Sigmoid colon (tissue), 7 donors: Measurements from ENCODE around the gene ITPR2. TPM values are rescaled to one million over a fixed set of nuclear protein-coding genes. Genes with fewer than 3 reads are reported as not detected.
"Not testable (repeated sequence)": the region's sequence is repeated elsewhere in the genome, so short reads cannot be mapped to it uniquely, and the experiment has no call there.

Experiments used
- DNase-seq: peaks from one replicate; pipeline ENCODE4 v3.0.0-alpha.2; 2019
- H3K27ac ChIP-seq, 4 donors: fragments of 200-600 bp; sonication (generic); one replicate each; pipeline ENCODE4 v1.5.1; 2016 to 2019; ENCODE audit warnings: mild to moderate bottlenecking in 1 of 4
- H3K27me3 ChIP-seq, 3 donors: fragments of 200-600 bp; sonication (generic); one replicate each; pipeline ENCODE4 v1.5.1; 2019; ENCODE audit warnings: mild to moderate bottlenecking in 1 of 3
- H3K36me3 ChIP-seq, 4 donors: fragments of 200-600 bp; sonication (generic); one replicate each; pipeline ENCODE4 v1.5.1; 2016 to 2019
- H3K4me1 ChIP-seq, 4 donors: fragments of 200-600 bp; sonication (generic); one replicate each; pipeline ENCODE4 v1.5.1; 2017 to 2019
- H3K4me3 ChIP-seq, 4 donors: fragments of 200-600 bp; sonication (generic); one replicate each; pipeline ENCODE4 v1.5.1; 2017 to 2019; ENCODE audit warnings: mild to moderate bottlenecking in 2 of 4, moderate library complexity in 1 of 4
- H3K9me3 ChIP-seq, 4 donors: fragments of 200-600 bp in 3 of 4; sonication (generic) in 3 of 4; one replicate each; pipeline versions ENCODE4 v1.5.1 to v1.6.1; 2013 to 2019
- EP300 ChIP-seq, 4 donors: sonication (generic); formaldehyde crosslinking; IDR thresholded peaks; one replicate each; pipeline ENCODE4 v1.6.1; 2017; ENCODE audit warnings: antibody characterized with exemption in 4 of 4
- POLR2A ChIP-seq, 2 donors: fragments of 450-650 bp; IDR thresholded peaks; one replicate each; pipeline ENCODE4 v1.6.1; 2016; ENCODE audit warnings: antibody characterized with exemption in 2 of 2, mild to moderate bottlenecking in 2 of 2, moderate library complexity in 2 of 2
- POLR2AphosphoS5 ChIP-seq, 4 donors: sonication (generic); formaldehyde crosslinking; IDR thresholded peaks; one replicate each; pipeline ENCODE4 v1.6.1; 2017; ENCODE audit warnings: antibody characterized with exemption in 4 of 4
- WGBS, 2 donors: extraction: QIAGEN DNeasy Blood & Tissue Kit; methylation state at CpG; one replicate each; pipeline ENCODE4 v1.1.7; 2013; 5-methylcytosine and 5-hydroxymethylcytosine counted together
- intact Hi-C: fragments of 100-400 bp; cut with DNase I; formaldehyde crosslinking; loops from one replicate; pipeline ENCODE4 v1.15.1; 2023
- polyA plus RNA-seq, 3 donors: library from polyadenylated mRNA; stranded (reverse); fragments of 200-250 nt; gene quantifications; one replicate each; pipeline ENCODE4 v1.2.3, GENCODE V29; 2013
- total RNA-seq, 4 donors: library from RNA; depleted of rRNA; stranded (reverse); fragments of >200 nt; gene quantifications; one replicate each; pipeline ENCODE4 v1.1.0, GENCODE V29; 2016
- TF ChIP-seq, protein P1 (sequence below), 4 experiments: fragments of 450-650 bp in 3 of 4; fragments of 200-600 bp in 1 of 4; IDR thresholded peaks; one replicate each; pipeline ENCODE4 v1.5.1; 2016 to 2019; ENCODE audit warnings: antibody characterized with exemption in 4 of 4, mild to moderate bottlenecking in 3 of 4, moderate library complexity in 2 of 4
- donor health status: healthy with polysubstance abuse.
- donor health status: Bipolar disorder and iron deficiency.
- donor health status: healthy.

Gene ITPR2
- total and polyA plus RNA-seq, 7 donors, result 1.4 to 78.1 (median 58.9) TPM

- no peak overlapping the region for H3K4me3 ChIP-seq
- TF ChIP-seq POLR2AphosphoS5 (IDR thresholded peaks at IDR 0.05) (no peak), EP300 (IDR thresholded peaks at IDR 0.05) (no peak), POLR2A (IDR thresholded peaks at IDR 0.05) (no peak)
- TF ChIP-seq, protein P1, sequence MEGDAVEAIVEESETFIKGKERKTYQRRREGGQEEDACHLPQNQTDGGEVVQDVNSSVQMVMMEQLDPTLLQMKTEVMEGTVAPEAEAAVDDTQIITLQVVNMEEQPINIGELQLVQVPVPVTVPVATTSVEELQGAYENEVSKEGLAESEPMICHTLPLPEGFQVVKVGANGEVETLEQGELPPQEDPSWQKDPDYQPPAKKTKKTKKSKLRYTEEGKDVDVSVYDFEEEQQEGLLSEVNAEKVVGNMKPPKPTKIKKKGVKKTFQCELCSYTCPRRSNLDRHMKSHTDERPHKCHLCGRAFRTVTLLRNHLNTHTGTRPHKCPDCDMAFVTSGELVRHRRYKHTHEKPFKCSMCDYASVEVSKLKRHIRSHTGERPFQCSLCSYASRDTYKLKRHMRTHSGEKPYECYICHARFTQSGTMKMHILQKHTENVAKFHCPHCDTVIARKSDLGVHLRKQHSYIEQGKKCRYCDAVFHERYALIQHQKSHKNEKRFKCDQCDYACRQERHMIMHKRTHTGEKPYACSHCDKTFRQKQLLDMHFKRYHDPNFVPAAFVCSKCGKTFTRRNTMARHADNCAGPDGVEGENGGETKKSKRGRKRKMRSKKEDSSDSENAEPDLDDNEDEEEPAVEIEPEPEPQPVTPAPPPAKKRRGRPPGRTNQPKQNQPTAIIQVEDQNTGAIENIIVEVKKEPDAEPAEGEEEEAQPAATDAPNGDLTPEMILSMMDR (IDR thresholded peaks at IDR 0.05), result no peak
- peaks cover 0 to 45% (median 8%) of the 10 kb centered on the region in 4 donors for H3K4me1 ChIP-seq
- DNase-seq, result no peak
- H3K27me3 ChIP-seq, result no peaks in the 10 kb centered on the region
- 91 to 93% methylated on average over 7 of the region's 7 CpGs for WGBS, 2 donors
- H3K27ac ChIP-seq, result peak overlapping the region in 1 of 4 donors; percentile 4
- intact Hi-C loops, result no loop called here
- H3K9me3 ChIP-seq, result no peaks in the 10 kb centered on the region
- H3K36me3 ChIP-seq, result no peaks in the 10 kb centered on the region
These were observed 102.3 kb downstream of the ITPR2 start for GRCh38 chr12:26730481-26731350.

DNA sequence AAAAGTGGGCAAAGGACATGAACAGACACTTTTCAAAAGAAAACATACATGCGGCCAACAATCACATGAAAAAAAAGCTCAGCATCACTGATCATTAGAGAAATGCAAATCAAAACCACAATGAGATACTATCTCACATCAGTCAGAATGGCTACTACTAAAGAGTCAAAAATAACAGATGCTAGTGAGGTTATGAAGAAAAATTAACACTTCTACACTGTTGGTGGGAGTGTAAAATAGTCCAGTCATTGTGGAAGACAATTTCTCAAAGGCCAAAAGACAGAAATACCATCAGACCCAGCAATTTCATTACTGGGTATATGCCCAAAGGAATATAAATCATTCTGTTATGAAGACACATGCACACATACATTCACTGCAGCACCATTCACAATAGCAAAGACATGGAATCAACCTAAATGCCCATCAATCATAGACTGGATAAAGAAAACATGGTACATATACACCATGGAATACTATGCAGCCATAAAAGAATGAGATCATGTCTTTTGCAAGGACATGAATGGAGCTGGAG is 103.8 kb downstream of the ITPR2 start:
- not testable (repeated sequence) for H3K9me3 ChIP-seq

GRCh38 chr12:26728205-26729050 is 104.6 kb downstream of the ITPR2 start:
- TF ChIP-seq EP300 (IDR thresholded peaks at IDR 0.05) (no peak), POLR2AphosphoS5 (IDR thresholded peaks at IDR 0.05) (no peak), POLR2A (IDR thresholded peaks at IDR 0.05) (no peak)
- TF ChIP-seq, protein P1 (IDR thresholded peaks at IDR 0.05), result no peak
- Histone ChIP-seq H3K27ac (peak overlapping the region in 1 of 4 donors; percentile 10), H3K36me3 (no peaks in the 10 kb centered on the region), H3K9me3 (no peaks in the 10 kb centered on the region), H3K27me3 (no peaks in the 10 kb centered on the region), H3K4me1 (peaks cover 0 to 49% (median 14%) of the 10 kb centered on the region in 4 donors), H3K4me3 (no peak overlapping the region)
- WGBS, 2 donors, result 61 to 72% methylated on average over 5 of the region's 5 CpGs
- DNase-seq, result no peak
- intact Hi-C loops, result no loop called here

More for the DNA sequence above, 103.8 kb downstream of the ITPR2 start:
- DNase-seq, intact Hi-C loops, H3K4me3 ChIP-seq, H3K27ac ChIP-seq, H3K27me3 ChIP-seq, H3K36me3 ChIP-seq: not testable (repeated sequence)
- peaks cover 0 to 48% (median 10%) of the 10 kb centered on the region in 4 donors for H3K4me1 ChIP-seq
- 45 to 81% methylated on average over 1 of the region's 1 CpG for WGBS, 2 donors

GRCh38 chr12:26727482-26728204 is 105.4 kb downstream of the ITPR2 start:
- DNase-seq, result no peak
- no peak for TF ChIP-seq EP300 (IDR thresholded peaks at IDR 0.05)
- TF ChIP-seq POLR2AphosphoS5 (IDR thresholded peaks at IDR 0.05), result no peak
- no peak for TF ChIP-seq POLR2A (IDR thresholded peaks at IDR 0.05)
- TF ChIP-seq, protein P1 (IDR thresholded peaks at IDR 0.05), result no peak
- no peak overlapping the region for H3K4me3 ChIP-seq
- H3K27me3 ChIP-seq, result no peaks in the 10 kb centered on the region
- H3K4me1 ChIP-seq, result peaks cover 0 to 56% (median 18%) of the 10 kb centered on the region in 4 donors
- intact Hi-C loops, result no loop called here
- WGBS, 2 donors, result 90 to 95% methylated on average over 13 of the region's 13 CpGs
- H3K36me3 ChIP-seq, result no peaks in the 10 kb centered on the region
- no peaks in the 10 kb centered on the region for H3K9me3 ChIP-seq
- H3K27ac ChIP-seq, result peak overlapping the region in 1 of 4 donors; percentile 21
